Chondrocyte (in vitro differentiated cells): ENCODE measurements around the gene NHSL2. TPM values are rescaled to one million over a fixed set of nuclear protein-coding genes. Genes with fewer than 3 reads are reported as not detected.

Experiments used
- DNase-seq: peaks from one replicate; pipeline ENCODE4 v3.0.0; 2021; ENCODE audit warnings: mixed read lengths, low spot score
- H3K27ac Mint-ChIP-seq: one replicate; pipeline ENCODE4 v1.8.0; 2021; ENCODE audit warnings: mild to moderate bottlenecking, moderate library complexity, mixed read lengths; ENCODE audit not compliant: unreplicated experiment
- H3K27me3 Mint-ChIP-seq: 2 replicates; pipeline ENCODE4 v1.8.0; 2021; ENCODE audit warnings: low read depth, mixed read lengths
- H3K36me3 Mint-ChIP-seq: 2 replicates; pipeline ENCODE4 v1.8.0; 2021; ENCODE audit warnings: low read depth, mixed read lengths
- H3K4me1 Mint-ChIP-seq: 2 replicates; pipeline ENCODE4 v1.8.0; 2021; ENCODE audit warnings: low read depth, mild to moderate bottlenecking, mixed read lengths
- H3K4me3 Mint-ChIP-seq: one replicate; pipeline ENCODE4 v1.8.0; 2021; ENCODE audit warnings: mild to moderate bottlenecking, moderate library complexity, mixed read lengths; ENCODE audit not compliant: unreplicated experiment
- H3K9me3 Mint-ChIP-seq: 2 replicates; pipeline ENCODE4 v1.8.0; 2021; ENCODE audit warnings: low read depth, mixed read lengths
- total RNA-seq: library from RNA; stranded (reverse); gene quantifications from 3 replicates; pipeline ENCODE4 v1.2.1, GENCODE V29; 2021
- TF ChIP-seq, protein P1 (sequence below): fragments of 200-600 bp; sonication (generic); IDR thresholded peaks from 2 replicates; pipeline ENCODE4 v1.5.0; 2021; ENCODE audit warnings: antibody characterized with exemption, mild to moderate bottlenecking, moderate library complexity

Gene NHSL2
- total RNA-seq, 1 donor from 2014 or later, result 2.1 TPM

DNA sequence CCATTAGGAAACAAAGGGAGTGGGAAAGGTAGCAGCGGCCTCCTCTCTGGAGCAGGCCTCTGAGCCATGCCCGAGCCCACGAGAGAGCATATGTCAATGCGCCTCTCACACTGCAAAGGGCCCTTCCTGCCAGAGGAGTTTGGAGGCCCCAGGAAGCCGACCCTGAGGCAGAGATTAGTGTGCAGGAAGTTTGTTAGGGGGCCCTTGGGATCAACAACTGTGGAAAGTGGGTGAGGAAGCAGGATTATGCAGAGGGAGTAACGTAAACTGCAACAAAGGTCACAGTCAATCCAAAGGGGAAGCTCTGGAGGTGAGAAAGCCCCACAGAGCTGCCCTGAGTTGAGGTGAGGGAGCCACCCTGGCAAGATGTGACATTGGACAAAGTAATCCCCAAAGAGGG lies 203.7 kb downstream of the NHSL2 start:
- TF ChIP-seq, protein P1, sequence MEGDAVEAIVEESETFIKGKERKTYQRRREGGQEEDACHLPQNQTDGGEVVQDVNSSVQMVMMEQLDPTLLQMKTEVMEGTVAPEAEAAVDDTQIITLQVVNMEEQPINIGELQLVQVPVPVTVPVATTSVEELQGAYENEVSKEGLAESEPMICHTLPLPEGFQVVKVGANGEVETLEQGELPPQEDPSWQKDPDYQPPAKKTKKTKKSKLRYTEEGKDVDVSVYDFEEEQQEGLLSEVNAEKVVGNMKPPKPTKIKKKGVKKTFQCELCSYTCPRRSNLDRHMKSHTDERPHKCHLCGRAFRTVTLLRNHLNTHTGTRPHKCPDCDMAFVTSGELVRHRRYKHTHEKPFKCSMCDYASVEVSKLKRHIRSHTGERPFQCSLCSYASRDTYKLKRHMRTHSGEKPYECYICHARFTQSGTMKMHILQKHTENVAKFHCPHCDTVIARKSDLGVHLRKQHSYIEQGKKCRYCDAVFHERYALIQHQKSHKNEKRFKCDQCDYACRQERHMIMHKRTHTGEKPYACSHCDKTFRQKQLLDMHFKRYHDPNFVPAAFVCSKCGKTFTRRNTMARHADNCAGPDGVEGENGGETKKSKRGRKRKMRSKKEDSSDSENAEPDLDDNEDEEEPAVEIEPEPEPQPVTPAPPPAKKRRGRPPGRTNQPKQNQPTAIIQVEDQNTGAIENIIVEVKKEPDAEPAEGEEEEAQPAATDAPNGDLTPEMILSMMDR, result no peak
- Mint-ChIP-seq H3K4me3 (no peak overlapping the region), H3K9me3 (no peaks in the 10 kb centered on the region), H3K27me3 (no peaks in the 10 kb centered on the region), H3K36me3 (no peaks in the 10 kb centered on the region), H3K27ac (no peak overlapping the region), H3K4me1 (peaks cover 4% of the 10 kb centered on the region)
- no peak for DNase-seq

DNA sequence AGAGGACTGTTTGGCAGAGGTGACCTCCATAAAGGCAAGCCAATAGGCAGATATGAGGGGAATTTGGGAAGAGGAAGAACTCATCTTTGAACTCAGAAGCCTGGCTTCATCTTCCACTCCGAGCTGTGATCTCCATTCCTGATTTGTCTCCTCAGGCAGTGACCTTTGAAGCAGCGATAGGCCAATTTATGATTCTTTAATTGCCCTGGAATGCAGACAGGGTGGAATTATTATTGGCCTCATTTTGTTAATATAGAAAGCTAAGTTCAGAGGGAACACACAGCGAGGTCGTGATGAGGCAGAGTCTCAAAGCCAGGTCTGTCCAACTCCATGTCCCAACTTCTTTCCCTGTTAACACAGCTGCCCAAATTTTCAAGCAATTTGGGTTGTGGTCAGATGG lies 204.2 kb downstream of the NHSL2 start:
- Mint-ChIP-seq H3K36me3 (no peaks in the 10 kb centered on the region), H3K27me3 (no peaks in the 10 kb centered on the region), H3K27ac (no peak overlapping the region), H3K4me3 (no peak overlapping the region), H3K4me1 (peaks cover 4% of the 10 kb centered on the region), H3K9me3 (no peaks in the 10 kb centered on the region)
- DNase-seq, result no peak
- TF ChIP-seq, protein P1, result no peak

DNA sequence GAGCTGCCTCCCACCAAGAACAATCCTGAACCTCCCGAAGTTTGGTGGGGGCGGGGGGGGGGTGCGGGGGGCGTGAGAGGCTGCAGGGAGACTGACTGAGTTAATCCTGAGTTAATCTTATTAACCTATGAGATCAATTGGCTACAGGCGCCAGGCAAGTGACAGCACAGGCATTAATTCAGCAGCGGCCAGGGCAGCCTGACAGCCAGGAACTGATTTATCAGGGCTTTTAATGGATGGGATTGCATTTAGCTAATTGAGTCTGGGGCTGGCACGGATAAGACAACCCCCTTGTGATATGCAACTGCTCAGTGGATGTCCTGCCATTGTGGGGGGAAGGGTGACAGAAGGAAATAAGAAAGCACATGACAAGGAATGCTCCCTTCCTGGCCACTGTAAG lies 204.7 kb downstream of the NHSL2 start:
- Mint-ChIP-seq H3K4me3 (no peak overlapping the region), H3K27me3 (no peaks in the 10 kb centered on the region), H3K36me3 (no peaks in the 10 kb centered on the region), H3K9me3 (no peaks in the 10 kb centered on the region), H3K4me1 (no peaks in the 10 kb centered on the region), H3K27ac (no peak overlapping the region)
- TF ChIP-seq, protein P1, result no peak
- DNase-seq, result no peak

DNA sequence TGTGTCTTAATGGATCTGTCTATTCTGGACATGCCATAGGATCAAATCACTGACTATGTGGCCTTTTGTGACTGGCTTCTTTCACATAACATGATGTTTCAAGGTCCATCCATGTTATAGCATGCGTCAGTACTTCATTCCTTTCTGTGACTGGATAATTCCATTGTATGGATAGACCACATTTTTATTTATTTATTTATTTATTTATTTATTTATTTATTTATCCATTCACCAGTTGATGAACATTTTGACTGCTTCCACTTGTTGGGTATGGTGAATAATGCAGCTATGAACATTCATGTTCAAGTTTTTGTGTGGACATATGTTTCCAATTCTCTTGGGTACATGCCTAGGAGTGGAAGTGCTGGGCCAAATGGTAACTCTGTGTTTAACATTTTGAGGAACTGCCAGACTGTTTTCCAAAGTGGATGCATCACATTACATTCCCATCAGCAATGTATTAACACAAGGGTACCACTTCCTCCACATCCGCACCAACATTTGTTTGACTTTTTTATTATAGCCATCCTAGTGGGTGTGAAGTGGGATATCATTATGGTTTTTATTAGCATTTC lies 207.1 kb downstream of the NHSL2 start:
- DNase-seq, result no peak
- no peaks in the 10 kb centered on the region for H3K36me3 Mint-ChIP-seq
- H3K27me3 Mint-ChIP-seq, result no peaks in the 10 kb centered on the region
- no peaks in the 10 kb centered on the region for H3K9me3 Mint-ChIP-seq
- H3K4me1 Mint-ChIP-seq, result peaks cover 13% of the 10 kb centered on the region
- H3K27ac Mint-ChIP-seq, result no peak overlapping the region
- H3K4me3 Mint-ChIP-seq, result no peak overlapping the region
- TF ChIP-seq, protein P1, result no peak

DNA sequence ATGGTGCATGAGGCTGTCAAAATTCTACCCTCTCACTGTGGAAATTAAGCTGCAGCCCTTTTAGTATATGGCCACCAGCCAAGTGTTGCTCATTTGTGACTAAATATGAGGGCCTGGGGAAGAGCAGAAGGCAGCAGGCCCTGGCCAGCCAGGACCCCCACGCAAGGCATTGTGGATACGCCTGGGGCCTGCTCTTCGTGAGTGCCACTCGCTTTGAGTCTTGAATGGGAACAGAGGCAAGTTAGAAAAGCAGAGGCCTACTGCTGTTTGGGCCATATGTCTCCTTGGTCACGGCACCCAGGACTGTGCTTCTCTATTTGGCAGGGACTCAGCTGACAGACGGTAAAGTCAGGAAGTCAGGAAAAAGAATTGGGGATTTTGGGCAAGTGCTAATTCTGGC lies 210.2 kb downstream of the NHSL2 start:
- H3K4me3 Mint-ChIP-seq, result no peak overlapping the region
- no peaks in the 10 kb centered on the region for H3K36me3 Mint-ChIP-seq
- no peaks in the 10 kb centered on the region for H3K9me3 Mint-ChIP-seq
- TF ChIP-seq, protein P1, result no peak
- H3K27ac Mint-ChIP-seq, result no peak overlapping the region
- no peak for DNase-seq
- H3K4me1 Mint-ChIP-seq, result peaks cover 42% of the 10 kb centered on the region
- H3K27me3 Mint-ChIP-seq, result no peaks in the 10 kb centered on the region
